ENCODE measurements around the gene TBL2.
"Not testable (repeated sequence)": the region's sequence is repeated elsewhere in the genome, so short reads cannot be mapped to it uniquely, and the experiment has no call there.

TBL2 gene

DNA sequence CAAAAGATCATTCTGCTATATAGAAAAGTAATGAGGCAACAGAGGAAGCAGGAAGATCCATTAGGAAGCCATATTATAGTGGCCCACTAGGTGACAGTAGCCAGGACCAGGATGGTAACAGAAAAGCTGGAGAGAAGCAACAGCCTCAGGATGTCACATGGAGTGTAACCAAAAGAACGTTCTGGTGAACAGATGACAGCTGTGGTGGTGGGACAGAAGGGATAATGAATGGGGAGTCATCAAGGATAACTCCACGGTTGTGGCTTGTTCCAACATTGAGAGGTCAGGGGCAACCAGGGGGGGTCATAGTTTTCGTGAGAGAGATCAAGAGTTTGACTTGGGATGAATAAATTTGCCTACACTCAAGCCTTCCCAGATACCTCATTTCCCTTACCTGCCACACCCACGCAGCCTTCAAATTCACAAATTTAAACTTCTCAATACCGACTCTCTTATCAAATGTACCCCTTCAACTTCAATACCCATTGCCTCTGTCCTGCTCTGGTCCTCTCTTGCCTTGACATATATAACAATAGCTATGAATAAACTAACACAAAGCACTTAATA lies 9.3 kb downstream of the TBL2 start:
- DNase-seq, result no peak

DNA sequence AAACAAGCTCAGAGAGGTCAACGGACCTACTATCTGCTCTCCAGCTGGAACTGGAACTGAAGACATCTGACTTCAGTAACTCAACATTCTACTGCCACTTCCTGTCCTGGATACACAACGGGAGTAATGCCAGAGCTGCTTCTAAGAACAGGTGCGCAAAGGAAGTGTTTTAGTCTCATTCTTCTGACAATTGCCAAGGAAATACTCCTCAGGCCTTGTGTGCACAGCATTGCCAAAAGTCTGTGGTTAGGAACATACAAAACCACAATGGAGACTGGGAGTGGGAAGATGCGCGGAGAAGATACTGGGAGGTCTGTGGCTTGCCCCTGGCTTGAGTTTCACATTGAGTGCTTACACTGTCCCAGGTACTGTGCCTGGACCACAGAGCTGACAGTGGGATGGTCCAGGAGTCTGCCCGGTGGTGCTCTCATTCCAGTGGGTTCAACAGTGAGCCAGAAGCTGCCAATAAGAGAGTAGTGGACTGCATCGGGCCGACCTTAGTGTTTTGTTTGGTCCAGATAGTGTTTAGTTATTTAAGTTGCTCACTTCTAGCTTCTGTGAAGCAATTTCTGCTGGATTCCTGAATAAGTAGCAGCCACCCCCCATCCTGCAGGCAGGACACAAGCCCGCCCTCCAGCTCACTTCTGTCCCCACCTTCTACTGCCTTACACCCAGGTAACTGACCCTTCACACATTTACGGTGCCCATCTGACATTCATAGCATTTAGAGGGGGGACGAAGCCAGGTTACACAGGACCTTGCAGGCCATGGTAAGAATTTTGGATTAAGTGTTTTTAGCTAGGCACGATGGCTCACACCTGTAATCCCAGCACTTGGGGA lies 10.3 kb downstream of the TBL2 start:
- DNase-seq, result no peak

DNA sequence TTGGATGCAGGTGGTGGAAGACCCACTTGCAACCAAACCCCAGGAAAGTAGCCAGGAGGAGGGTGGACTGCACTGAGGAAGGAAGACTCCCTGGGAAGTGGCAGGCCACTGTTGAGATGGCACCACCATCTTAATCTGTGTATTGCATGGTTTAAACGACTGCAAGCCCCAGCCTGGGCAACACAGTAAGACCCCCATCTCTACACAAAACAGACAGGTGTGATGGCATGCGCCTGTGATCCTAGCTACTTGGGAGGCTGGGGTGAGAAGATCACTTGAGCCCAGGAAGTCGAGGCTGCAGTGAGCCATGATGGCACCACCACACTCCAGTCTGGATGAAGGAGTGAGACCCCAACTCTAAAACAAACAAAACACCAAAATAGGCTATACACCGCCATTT lies 11.2 kb downstream of the TBL2 start:
- no peak for DNase-seq

DNA sequence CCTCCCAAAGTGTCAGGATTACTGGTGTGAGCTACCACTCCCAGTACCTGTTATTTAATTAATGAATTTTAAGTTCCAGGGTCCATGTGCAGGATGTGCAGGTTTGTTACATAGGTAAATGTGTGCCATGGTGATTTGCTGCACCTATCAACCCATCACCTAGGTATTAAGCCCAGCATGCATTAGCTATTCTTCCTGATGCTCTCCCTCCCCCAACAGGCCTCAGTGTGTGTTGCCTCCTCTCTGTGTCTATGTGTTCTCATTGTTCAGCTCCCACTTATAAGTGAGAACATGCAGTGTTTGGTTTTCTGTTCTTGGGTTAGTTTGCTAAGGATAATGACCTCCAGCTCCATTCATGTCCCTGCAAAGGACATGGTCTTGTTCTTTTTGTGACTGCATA lies 11.9 kb downstream of the TBL2 start:
- not testable (repeated sequence) for DNase-seq

DNA sequence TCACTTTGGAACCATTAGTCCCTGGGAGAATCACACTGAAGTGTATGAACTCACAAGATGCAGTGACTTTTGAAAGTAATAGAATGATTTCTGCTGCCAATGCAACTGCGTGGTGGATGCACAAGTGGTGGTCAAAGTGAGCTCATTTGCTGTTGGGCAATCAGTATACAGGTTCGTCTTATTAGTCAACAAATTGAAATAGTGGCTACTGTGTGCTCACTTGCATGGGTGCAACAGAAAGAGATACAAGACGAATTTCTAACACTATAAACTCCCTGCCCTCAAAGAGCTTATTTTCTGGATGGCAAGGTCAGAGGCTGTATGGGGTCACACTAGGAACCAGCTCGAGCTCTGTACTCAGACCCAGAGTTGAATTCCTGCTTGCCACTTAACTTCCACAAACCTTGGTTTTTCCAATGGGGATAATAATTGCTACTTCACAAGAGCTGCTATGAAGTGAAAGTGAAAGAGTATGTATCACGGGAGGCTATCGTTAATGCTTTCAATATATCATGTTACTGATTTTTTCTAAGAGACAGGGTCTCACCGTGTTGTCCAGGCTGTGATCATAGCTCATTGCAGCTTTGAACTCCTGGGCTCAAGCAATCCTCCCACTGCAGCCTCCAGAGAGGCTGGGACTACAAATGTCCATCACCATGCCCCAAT lies 12.6 kb downstream of the TBL2 start:
- no peak for DNase-seq

DNA sequence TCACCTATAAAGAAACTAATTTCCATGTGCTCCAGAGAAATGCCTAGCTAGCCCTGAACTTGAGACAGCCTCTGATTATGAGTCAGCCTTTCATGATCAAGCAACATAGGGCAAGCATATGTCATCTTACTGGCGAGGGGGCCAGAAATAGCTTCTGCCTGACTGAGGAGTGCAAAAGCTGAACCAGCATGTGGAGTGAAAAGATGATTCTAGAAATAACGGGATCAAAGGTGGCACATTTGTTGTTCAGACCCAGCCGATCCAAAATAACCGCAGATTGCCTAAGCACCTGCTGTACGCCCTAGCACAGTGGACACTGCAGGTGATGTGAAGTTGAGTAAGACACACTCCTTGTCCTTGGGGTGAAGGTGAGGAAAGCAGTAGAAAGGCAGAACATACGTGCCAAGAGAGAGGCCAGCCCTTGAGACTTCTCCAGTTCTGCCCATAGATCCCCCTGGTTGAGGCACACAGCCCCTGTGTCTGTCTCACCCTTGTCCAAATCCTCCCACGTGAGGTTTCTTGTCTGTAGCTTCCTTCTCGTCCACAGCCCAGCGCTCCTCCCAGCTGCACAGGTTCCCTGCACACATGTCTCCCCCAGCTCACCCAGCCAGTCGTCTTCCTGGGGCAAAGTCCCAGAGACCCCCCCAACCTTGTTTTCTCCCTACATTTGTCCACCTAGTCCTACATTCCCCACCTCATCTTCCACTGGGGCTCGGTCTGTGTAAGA lies 18.1 kb downstream of the TBL2 start:
- DNase-seq, result no peak

DNA sequence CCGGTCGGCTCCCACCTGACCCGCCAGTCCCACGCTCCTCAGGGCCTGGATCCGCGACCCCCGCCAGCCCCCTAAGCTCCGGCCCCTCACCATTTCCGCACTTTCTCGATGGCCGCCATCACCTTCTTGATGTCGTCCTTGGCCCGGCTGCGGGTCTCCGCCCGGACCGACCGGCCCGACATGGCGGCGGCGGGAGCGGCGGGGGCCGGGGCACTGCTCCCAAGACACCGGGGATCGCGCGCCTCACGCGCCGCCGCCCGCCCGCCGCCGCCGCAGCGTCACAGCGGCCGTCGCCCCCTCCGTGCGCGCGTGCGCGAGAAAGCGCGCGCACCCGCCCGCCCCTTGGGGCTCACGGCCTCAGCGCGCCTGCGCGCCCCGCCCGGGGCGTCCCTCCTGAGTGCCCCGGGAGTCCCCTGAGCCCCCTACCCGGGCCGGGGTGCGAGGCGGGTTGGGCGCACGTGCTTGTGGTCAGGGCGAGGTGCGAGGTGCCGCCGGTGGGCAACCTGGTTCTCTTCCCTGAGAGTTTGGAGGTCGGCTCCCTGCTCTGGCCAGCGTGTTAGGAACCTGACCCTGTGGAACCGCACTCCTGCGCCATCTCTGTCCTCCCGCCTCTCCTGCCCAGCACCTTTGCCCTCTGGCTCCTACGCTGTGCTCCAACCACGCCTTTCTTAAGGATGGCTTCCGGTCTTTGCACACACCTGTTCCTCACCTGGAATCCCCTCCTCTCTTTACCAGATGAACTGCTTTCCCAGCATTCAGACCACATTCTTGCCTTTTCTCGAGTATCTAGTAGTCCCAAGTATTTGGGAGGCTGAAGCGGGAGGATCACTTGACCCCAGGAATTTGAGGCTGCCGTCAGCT lies 20.8 kb downstream of the TBL2 start, which contains the start of gene BCL7B:
BCL7B (minus strand) TSS at position 294 of the 861 bp plus-strand sequence; CDS start at position 182, 112 bp downstream.
- peak; percentile 82 for DNase-seq

DNA sequence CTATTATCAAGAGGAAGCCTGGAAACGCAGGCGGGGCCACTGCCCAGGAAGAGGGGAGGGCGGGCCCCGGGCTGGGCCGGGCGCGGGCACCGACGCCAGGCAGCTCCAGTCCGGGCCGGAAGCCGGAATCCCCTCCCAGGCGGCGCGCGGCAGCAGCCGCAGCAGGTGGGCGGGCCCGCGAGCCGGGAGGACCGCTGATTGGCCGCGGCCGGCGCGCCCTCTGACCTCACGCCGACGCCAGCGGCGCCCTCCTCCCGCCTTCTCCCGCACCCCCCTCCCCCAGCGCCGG lies 21.3 kb downstream of the TBL2 start:
- peak; percentile 93 for DNase-seq

DNA sequence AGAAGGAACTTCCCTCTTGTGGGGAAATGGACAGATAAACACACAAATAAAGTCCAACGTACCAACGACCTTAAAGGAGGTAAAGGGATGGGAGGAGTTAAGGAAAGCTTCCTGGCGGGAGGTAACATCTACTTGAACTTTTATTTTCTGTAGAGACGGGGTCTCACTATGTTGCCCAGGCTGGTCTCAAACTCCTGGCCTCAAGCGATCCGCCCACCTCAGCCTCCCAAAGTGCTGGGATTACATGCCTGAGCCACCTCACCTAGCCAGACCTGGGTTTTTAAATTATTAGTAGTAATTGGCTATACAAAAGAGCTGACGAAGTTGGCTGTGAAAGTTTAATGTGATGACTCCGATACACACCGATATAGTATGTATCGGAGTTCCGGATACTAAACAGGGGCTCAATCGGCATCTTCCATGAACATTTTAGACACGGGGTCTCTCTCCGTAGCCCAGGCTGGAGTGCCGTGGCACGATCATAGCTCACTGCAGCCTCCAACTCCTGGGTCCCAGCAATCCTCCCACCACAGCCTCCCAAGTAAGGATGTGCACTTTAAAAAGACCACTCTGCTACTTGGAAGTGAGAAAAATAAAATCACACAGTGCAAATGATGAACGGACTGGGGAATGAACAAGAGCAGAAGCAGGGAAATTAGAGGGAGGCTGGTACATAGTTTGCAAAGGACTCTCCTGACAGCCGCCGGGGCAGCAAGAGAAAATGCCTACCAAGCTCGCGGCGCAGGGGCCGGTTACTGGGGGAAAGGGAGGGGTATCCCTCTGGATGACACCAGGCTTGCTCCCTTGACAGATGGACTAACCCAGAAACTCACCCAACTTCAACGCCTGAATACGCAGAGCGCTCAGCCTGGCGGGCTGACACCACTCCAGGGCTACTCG lies 21.9 kb downstream of the TBL2 start:
- DNase-seq, result no peak

DNA sequence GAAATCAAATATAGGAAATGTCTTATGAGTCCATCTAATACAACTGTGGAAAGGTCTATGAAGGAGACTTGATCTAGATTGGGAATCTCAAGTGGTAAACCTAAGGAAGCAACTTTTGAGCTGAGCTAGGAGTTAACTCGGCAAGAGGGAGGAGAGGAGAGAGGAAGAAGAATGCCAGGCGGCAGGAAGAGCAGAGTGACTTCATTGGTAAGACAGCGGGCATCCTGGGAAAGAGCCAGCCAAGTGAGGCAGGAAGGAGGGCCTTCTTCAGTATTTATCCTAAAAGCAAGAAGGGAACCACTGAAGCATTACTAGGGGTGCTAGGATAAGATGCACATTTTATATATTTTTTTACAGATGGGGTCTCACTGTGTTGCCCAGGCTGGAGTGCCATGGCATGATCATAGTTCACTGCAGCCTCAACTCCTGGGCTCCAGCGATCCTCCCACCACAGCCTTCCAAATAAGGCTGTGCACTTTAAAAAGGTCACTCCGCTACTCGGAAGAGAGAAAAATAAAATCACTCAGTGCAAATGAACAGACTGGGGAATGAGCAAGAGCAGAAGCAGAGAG lies 22.9 kb downstream of the TBL2 start:
- DNase-seq, result no peak

DNA sequence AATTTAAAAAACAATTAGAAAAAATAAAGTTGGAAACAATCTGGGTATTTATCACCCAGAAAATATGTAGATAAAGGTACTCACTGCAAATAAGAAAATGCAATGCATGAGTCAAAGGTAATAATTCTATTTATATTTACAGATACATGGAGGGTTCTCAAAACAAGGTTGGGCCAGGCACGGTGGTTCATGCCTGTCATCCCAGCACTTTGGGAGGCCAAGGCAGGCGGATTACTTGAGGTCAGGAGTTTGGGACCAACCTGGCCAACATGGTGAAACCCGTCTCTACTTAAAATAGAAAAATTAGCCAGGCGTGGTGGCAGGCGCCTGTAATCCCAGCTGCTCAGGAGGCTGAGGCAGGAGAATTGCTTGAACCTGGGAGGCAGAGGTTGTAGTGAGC lies 28.3 kb downstream of the TBL2 start:
- DNase-seq, result not testable (repeated sequence)

DNA sequence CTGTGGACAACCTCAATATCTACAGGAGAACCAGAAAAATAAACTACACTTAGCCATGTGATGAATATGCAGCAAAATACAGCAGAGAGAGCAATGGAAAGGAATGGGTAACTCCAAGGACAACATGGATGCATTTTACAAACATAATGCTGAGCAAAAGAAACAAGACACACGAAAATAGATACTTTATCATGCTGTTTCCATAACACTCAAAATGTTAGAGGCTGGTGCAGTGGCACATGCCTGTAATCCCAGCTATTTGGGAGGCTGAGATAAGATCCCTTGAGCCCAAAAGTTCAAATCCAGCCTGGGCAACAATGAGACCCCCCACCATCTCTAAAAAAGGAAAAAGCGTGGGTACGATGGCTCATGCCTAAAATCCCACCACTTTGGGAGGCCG lies 29.2 kb downstream of the TBL2 start:
- no peak for DNase-seq

DNA sequence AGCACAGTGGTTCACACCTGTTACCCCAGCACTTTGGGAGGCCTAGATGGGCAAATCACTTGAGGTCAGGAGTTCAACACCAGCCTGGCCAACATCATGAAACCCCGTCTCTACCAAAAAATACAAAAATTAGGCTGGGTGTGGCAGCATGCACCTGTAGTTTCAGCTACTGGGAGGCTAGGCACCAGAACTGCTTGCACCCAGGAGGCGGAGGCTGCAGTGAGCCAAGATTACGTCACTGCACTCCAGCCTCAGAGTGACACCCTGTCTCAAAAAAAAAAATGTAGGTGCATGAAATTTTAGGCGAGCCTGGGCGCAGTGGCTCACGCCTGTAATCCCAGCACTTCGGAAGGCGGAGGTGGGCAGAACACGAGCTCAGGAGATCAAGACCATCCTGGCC lies 30.5 kb downstream of the TBL2 start:
- DNase-seq, result no peak

DNA sequence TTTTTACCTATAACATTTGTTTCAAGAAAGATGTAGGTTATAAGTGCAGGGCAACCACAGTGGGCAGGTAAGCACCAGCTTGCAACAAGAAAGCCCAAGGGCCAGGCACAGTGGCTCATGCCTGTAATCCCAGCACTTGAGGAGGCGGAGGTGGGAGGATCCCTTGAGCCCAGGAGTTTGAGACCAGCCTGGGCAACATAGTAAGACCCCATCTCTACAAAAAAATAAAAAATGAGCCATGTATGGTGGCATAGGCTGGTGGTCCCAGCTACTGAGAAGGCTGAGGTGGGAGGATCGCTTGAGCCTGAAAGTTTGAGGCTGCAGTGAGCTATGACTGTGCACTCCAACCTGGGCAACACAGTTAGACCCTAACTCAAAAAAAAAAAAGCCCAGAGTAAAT lies 33.7 kb downstream of the TBL2 start:
- DNase-seq, result no peak

DNA sequence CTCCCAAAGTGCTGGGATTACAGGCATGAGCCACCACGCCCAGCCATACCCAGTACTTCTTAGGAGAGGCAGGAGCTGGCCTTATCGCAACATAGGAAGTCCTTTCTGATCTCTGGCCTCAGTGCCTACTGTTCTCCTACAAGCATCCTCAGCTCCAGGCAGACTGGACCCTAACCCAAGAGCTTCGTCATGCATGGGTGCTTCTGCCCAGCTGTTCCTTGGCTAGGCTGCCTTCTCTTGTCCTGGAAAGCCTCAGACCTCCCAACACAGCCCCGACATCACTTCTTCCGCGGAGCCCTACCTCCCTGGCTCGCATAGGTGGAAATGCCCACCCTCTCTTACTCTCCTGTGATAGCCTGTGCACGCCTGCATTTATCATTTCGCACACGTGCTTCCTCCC lies 36.7 kb downstream of the TBL2 start:
- DNase-seq, result no peak

DNA sequence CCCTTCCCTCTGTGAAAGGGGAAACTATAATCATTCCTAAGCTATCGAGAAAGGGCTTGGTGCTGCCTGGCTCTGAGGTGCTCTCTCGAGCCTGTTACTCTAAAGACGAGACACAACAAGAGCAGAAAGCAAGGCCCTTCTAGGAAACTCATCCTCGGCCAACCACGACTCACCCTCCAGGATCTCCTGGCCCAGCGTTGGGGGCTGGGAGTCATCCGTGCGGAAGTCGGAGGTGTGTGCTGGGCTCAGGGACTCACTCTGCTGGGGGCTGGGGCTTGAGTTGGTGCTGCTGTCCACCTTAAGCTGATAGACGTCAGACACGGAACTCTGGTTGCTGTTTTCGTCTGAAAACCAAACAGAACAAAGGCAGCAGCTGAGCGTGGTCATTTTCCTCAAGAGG lies 38.7 kb downstream of the TBL2 start:
- no peak for DNase-seq

DNA sequence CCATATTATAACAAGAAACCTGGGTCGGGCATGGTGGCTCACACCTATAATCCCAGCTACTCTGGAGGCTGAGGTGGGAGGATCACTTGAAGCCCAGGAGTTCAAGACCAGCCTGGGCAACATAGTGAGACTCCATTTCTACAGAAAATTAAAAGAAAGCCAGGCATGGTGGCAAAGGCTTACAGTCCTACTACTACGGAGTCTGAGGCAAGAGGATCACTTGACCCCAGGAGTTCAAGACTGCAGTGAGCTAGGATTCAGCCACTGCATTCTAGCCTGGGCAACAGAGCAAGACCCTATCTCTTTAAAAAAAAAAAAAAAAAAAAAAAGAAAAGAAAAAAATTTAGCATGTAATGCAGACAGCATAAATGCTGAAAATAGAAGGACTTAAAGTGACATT lies 39.9 kb downstream of the TBL2 start:
- not testable (repeated sequence) for DNase-seq

DNA sequence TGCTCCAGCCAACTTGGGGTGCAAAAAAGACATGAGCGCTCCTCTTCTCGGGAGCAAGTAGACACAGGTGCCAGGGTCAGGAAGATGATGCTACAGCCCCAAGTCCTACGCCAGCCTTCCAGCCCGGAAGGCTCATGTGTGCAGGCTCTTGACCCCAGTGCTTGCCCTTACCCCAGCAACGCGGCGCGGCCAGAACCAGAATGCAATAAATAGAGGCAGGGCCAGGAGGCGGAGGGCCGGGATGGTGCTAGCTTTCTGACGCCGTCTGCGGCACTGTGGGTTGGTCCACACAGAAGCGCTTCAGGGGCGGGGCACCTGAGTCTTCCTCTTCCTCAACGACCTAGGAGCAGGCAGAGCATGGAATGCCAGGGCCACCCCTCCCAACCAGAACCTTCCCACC lies 41.3 kb downstream of the TBL2 start:
- DNase-seq, result no peak

DNA sequence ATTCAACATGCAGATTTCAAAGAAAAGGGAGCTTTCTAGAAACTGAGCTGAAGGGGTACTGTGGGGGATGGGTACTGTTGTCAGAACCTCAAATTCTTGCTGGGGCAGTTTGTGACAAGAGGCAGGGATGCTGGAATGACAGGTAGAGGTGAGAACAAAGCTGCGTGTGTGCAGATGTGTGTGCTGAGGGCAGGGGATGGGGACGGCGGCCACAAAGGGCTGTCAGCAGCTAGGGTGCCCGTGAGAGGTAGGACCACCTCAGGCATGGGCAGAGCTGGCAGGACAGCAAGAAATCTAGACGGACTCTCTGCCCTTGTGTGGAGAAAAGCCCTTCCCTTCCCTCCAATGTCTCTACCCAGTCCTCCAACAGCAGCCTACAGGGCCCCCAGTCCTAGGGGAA lies 41.9 kb downstream of the TBL2 start:
- DNase-seq, result no peak

DNA sequence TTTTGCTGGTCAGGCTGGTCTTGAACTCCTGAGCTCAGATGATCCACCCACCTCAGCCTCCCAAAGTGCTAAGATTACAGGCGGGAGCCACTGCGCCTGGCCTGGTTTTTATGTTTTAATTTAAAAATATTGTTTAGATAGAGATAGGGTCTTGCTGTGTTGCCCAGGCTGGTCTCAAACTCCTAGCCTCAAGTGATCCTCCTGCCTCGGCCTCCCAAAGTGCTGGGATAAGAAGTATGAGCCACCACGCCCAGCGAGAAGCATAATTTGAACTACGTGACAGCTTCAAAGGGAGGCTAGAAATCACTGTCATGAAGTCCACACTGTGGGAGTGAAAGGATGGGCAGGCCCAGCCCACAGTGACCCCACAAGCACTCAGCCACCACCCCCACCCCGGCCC lies 42.5 kb downstream of the TBL2 start:
- DNase-seq, result not testable (repeated sequence)

DNA sequence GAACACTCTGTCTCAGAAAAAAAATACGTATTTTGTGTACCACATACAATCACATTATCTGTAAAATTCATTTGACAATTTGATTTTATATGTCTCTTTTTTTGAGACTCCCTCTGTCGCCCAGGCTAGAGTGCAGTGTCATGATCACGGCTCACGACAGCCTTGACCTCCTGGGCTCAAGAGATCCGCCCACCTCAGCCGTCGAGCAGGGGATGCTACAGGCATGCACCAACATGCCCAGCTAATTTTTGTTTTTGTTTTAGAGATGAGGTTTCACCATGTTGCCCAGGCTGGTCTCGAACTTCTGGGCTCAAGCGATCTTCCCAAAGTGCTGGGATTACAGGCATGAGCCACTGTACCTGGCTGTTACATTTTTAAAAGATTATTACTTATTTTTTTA lies 44.6 kb downstream of the TBL2 start:
- DNase-seq, result no peak
